C4-2B (cell line): ENCODE results near the gene EIF5A2.

Experiments used
- H3K27ac ChIP-seq: fragments of 450-650 bp; 2 replicates; pipeline ENCODE4 v1.5.1; 2017
- ZFX ChIP-seq: fragments of 450-650 bp; IDR thresholded peaks from 2 replicates; pipeline ENCODE4 v1.6.1; 2017
- TF ChIP-seq, protein P1 (sequence below): fragments of 450-650 bp; conservative IDR thresholded peaks from 2 replicates; pipeline ENCODE4 v1.5.1; 2017; ENCODE audit warnings: mild to moderate bottlenecking

EIF5A2 gene

DNA sequence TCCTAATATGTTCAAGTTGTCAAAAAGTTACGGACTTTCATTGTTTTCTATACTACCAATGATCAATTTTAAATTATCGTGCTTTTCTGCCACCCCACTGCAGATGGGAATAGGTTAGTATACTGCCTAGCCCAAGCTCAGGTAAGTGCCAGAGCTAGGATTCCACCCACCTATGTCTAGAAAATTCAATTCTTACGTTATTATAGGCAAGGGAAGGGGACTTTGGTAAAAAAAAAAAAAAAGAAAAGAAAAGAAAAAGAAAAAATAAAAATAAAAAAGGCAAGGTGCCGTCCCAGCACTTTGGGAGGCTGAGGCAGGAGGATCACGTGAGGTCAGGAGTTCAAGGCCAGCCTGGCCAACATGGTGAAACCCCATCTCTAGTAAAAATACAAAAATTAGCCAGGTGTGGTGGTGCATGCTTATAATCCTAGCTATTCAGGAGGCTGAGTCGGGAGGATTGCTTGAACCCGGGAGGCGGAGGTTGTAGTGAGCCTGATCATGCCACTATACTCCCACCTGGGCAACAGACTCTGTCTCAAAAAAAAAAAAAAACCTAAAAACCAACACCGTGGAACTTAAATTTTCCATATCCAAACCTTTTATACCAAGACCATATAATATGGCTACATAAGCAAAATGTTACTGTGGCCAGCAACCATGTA, 39.7 kb downstream of the EIF5A2 start:
- TF ChIP-seq, protein P1, sequence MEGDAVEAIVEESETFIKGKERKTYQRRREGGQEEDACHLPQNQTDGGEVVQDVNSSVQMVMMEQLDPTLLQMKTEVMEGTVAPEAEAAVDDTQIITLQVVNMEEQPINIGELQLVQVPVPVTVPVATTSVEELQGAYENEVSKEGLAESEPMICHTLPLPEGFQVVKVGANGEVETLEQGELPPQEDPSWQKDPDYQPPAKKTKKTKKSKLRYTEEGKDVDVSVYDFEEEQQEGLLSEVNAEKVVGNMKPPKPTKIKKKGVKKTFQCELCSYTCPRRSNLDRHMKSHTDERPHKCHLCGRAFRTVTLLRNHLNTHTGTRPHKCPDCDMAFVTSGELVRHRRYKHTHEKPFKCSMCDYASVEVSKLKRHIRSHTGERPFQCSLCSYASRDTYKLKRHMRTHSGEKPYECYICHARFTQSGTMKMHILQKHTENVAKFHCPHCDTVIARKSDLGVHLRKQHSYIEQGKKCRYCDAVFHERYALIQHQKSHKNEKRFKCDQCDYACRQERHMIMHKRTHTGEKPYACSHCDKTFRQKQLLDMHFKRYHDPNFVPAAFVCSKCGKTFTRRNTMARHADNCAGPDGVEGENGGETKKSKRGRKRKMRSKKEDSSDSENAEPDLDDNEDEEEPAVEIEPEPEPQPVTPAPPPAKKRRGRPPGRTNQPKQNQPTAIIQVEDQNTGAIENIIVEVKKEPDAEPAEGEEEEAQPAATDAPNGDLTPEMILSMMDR: no peak
- no peak for TF ChIP-seq ZFX
- peak overlapping the region; percentile 97 for H3K27ac ChIP-seq

DNA sequence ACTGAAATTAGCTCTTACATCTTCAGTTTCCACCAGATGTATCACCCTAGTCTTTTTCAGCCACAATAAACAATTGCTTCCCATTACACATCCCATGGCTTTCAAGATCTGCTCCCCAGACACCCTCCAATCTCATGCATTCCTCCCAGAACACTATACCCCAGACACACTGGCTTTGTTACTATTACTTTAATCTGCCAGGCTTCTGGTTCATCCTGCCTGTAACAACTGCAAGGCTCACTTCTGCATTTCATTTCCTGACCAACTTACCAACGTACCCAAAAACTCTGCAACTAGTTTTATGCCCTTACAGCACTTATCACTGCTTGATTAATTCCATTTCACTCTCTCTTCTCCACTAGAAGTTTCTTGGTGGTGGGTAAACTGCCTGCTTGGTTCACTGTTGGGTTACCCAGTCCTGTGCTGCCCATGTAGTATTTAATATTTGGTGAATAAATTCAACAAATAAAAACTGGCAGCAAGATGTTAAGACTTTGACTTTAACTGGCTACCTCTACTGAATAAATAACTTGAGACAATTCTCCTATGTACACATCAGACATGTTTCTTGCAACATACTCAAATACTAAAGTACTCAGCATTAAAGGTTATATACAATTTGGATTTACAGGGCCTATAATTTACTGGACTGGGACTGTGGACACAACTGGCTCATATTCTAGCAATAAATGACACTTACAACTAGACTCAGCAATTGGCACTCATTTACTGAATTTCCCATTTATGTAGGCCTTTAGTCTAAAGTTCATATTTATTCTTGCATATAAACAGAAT, 41.1 kb downstream of the EIF5A2 start:
- H3K27ac ChIP-seq: peak overlapping the region; percentile 40; the same call in 1 of the 2 replicates
- TF ChIP-seq, protein P1: no peak
- no peak for TF ChIP-seq ZFX

DNA sequence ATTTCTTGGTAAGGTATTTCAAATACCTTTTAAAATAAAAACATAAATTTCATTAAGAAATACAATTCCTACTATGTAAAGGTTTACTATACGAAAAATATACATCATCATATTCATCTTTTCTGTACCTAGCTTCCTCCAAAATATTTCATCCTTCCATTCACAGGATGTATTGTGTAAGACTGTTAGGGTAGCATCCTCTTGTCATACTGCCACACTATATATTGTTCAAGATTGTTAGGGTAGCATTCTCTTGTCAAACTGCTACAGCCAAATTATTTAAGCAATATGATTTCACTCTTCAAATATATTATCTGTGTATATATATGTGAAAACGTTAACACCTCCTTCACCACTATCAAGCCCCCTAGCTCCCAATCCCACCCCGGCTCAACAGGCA, 41.9 kb downstream of the EIF5A2 start:
- H3K27ac ChIP-seq: no peak overlapping the region
- TF ChIP-seq, protein P1: no peak
- no peak for TF ChIP-seq ZFX

DNA sequence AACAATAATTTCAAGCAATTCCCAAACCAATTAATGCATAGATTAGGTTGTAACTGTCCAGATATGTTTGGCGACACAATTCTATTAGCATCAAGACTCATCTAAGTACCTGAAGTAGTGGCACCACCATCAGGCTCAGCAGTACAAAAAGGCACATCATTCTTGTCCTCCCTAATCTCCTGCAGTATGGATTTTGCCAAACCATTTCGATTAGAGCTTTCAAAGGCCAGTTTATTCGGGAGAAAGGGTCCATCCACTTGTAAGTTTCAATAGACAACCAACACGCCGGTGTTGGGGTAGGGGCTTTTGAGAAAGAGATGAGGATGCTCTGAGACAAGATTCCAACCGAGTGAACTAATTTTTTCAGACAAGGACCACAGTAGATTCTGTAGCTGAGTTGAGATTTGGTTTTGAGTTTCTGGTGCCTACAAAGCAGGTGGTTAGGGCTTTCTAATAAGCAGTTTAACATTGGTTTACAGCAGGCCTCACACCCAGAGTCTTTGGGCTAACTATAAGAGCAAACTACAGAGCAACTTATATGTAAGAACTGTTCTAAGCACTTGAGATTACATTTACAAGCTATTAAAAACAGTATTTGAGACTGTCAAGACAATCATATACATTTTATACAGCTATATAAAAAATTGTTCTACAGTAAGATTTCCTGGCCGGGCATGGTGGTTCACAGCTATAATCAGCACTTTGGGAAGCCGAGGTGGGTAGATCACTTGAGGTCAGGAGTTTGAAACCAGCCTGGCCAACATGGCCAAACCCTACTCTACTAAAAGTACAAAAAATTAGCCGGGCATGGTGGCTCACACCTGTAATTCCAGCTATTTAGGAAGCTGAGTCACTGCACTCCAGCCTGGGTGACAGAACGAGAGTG, 43.0 kb downstream of the EIF5A2 start:
- no peak for TF ChIP-seq ZFX
- TF ChIP-seq, protein P1: no peak

DNA sequence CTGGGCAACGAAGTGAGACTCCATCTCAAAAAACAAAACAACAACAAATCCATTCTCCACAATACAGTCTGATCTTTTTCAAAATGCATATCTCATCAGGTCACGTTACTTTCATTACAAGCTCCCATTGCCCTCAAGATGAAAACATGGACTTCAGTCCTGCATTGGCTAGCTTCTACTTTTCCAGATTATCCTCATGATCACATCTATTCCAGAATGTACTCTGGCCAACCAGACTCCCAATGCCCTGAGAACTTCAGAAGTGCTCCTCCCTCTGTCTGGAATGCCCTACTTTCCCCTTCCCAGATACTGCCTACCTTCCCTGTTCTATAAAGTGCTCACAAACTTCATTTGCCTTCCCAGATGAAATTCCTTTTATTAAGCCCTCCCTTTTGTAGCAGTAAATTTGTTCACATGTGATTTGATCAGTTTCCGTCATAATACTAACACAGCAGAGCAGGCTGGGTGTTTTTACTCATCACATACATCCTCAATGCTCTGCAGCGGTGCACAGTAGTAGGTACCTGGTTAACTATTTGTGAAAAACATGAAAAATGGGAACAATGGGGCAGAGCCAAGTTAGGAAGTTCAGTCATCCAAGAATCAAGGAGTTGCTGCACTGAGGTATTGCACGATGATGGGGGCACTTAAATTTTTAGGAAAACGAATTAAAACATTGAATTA, 43.8 kb downstream of the EIF5A2 start:
- H3K27ac ChIP-seq: no peak overlapping the region; the same call in 1 of the 2 replicates
- TF ChIP-seq ZFX: no peak
- TF ChIP-seq, protein P1: no peak

More for the DNA sequence above, 43.0 kb downstream of the EIF5A2 start:
- no peak overlapping the region for H3K27ac ChIP-seq

DNA sequence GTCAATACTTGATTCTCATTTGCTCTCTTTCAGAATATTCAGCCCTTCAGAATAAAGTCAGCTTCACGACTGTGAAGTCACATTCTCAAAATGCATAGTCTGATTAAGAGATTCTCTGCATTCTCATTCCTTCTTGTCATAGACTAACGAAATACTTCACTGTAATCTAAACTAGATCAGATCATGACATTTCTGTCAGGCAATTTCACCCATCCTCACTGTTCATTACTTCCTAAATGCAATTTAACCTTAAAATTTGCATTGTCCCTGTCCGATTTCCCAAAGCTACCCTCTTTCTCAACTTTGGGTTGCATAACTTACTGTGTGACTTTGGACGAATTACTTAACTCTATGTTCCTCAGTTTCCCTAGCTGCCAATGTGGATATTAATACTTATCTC, 44.6 kb downstream of the EIF5A2 start:
- H3K27ac ChIP-seq: no peak overlapping the region

More for the DNA sequence above, 44.6 kb downstream of the EIF5A2 start:
- no peak for TF ChIP-seq ZFX
- TF ChIP-seq, protein P1: no peak
